Measurements from ENCODE around the gene CARD8. TPM values are rescaled to one million over a fixed set of nuclear protein-coding genes. Genes with fewer than 3 reads are reported as not detected.

The CARD8 gene
- polyA plus RNA-seq, 1 donor from 2014 or later: 23.0 TPM

GRCh38 chr19:48213959-48214358, 41.8 kb downstream of the CARD8 start:
- H3K9ac ChIP-seq (ENCODE audit: low read length): no peak overlapping the region
- H3K9me3 ChIP-seq (ENCODE audit: low read length): no peaks in the 10 kb centered on the region
- H3K4me3 ChIP-seq (ENCODE audit: low read length): peak overlapping the region; percentile 24
- no peaks in the 10 kb centered on the region for H3K27me3 ChIP-seq (ENCODE audit: insufficient read depth, low read depth, low read length)
- no peak overlapping the region for H3K4me2 ChIP-seq (ENCODE audit: low read length)
- H3K36me3 ChIP-seq (ENCODE audit: insufficient read depth, low read length): no peaks in the 10 kb centered on the region
- H3K79me2 ChIP-seq (replicated peaks; ENCODE audit: insufficient read depth, low read length): no peaks in the 10 kb centered on the region
- no peak overlapping the region for H3K27ac ChIP-seq (ENCODE audit: low read length)
- H3K9me2 ChIP-seq (ENCODE audit: insufficient read depth, low read length): no peaks in the 10 kb centered on the region
- no peaks in the 10 kb centered on the region for H4K20me1 ChIP-seq (ENCODE audit: insufficient read depth)
- H3F3A ChIP-seq (ENCODE audit: insufficient read depth, low read length, poor library complexity, severe bottlenecking): no peaks in the 10 kb centered on the region
- H2AFZ ChIP-seq (ENCODE audit: low read depth, low read length): no peak overlapping the region
- no peak for TF ChIP-seq SMC3 (conservative IDR thresholded peaks at IDR 0.05; ENCODE audit: poor library complexity)
- TF ChIP-seq, protein P1, sequence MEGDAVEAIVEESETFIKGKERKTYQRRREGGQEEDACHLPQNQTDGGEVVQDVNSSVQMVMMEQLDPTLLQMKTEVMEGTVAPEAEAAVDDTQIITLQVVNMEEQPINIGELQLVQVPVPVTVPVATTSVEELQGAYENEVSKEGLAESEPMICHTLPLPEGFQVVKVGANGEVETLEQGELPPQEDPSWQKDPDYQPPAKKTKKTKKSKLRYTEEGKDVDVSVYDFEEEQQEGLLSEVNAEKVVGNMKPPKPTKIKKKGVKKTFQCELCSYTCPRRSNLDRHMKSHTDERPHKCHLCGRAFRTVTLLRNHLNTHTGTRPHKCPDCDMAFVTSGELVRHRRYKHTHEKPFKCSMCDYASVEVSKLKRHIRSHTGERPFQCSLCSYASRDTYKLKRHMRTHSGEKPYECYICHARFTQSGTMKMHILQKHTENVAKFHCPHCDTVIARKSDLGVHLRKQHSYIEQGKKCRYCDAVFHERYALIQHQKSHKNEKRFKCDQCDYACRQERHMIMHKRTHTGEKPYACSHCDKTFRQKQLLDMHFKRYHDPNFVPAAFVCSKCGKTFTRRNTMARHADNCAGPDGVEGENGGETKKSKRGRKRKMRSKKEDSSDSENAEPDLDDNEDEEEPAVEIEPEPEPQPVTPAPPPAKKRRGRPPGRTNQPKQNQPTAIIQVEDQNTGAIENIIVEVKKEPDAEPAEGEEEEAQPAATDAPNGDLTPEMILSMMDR (IDR thresholded peaks at IDR 0.05; ENCODE audit: poor library complexity, severe bottlenecking): no peak
- TF ChIP-seq POLR2AphosphoS5 (IDR thresholded peaks at IDR 0.05): peak; percentile 68
- TF ChIP-seq TAF1 (IDR thresholded peaks at IDR 0.05; ENCODE audit: low read depth): no peak
- peak; percentile 81 for TF ChIP-seq EP300 (conservative IDR thresholded peaks at IDR 0.05; ENCODE audit: poor library complexity, severe bottlenecking)
- no peak for TF ChIP-seq RAD21 (conservative IDR thresholded peaks at IDR 0.05)

GRCh38 chr19:48210005-48210404, 45.7 kb downstream of the CARD8 start:
- no peaks in the 10 kb centered on the region for H3K9me2 ChIP-seq (ENCODE audit: insufficient read depth, low read length)
- TF ChIP-seq SMC3 (conservative IDR thresholded peaks at IDR 0.05; ENCODE audit: poor library complexity) (no peak), RAD21 (conservative IDR thresholded peaks at IDR 0.05) (no peak), TAF1 (IDR thresholded peaks at IDR 0.05; ENCODE audit: low read depth) (no peak), REST (IDR thresholded peaks at IDR 0.05; ENCODE audit: borderline replicate concordance) (no peak), EZH2 (IDR thresholded peaks at IDR 0.05; ENCODE audit: borderline replicate concordance, insufficient read depth, low read length, poor library complexity, severe bottlenecking) (no peak), POLR2AphosphoS5 (IDR thresholded peaks at IDR 0.05) (no peak), EP300 (conservative IDR thresholded peaks at IDR 0.05; ENCODE audit: poor library complexity, severe bottlenecking) (no peak), MXI1 (conservative IDR thresholded peaks at IDR 0.05; ENCODE audit: poor library complexity, severe bottlenecking) (no peak)
- TF ChIP-seq, protein P1 (IDR thresholded peaks at IDR 0.05; ENCODE audit: poor library complexity, severe bottlenecking): no peak
- H3K27ac ChIP-seq (ENCODE audit: low read length): no peak overlapping the region
- no peaks in the 10 kb centered on the region for H4K20me1 ChIP-seq (ENCODE audit: insufficient read depth)
- no peaks in the 10 kb centered on the region for H3K9me3 ChIP-seq (ENCODE audit: low read length)
- no peaks in the 10 kb centered on the region for H3K27me3 ChIP-seq (ENCODE audit: insufficient read depth, low read depth, low read length)
- H2AFZ ChIP-seq (ENCODE audit: low read depth, low read length): no peak overlapping the region
- no peaks in the 10 kb centered on the region for H3K79me2 ChIP-seq (replicated peaks; ENCODE audit: insufficient read depth, low read length)
- no peak overlapping the region for H3K9ac ChIP-seq (ENCODE audit: low read length)
- H3F3A ChIP-seq (ENCODE audit: insufficient read depth, low read length, poor library complexity, severe bottlenecking): no peaks in the 10 kb centered on the region
- no peak overlapping the region for H3K4me2 ChIP-seq (ENCODE audit: low read length)
- no peak overlapping the region for H3K4me3 ChIP-seq (ENCODE audit: low read length)
- no peaks in the 10 kb centered on the region for H3K36me3 ChIP-seq (ENCODE audit: insufficient read depth, low read length)
